ENCODE data around the gene ZNF274. TPM values are rescaled to one million over a fixed set of nuclear protein-coding genes. Genes with fewer than 3 reads are reported as not detected.

Gene ZNF274
- total RNA-seq: 19.2 and 23.0 TPM in 2 replicates

GRCh38 chr19:58182989-58183816 lies at the start of gene ZNF274:
TSS of gene ZNF274 (plus strand) at chr19:58183061. CDS start at chr19:58183966, 905 bp downstream.

GRCh38 chr19:58150328-58150921 lies 32.4 kb upstream of the ZNF274 start, which contains the start of gene ZNF329:
TSS of gene ZNF329 (minus strand) at chr19:58150789. CDS start at chr19:58129503, 21,286 bp downstream.

GRCh38 chr19:58228585-58229254 lies 45.9 kb downstream of the ZNF274 start, which contains the start of gene ZNF544:
TSS of gene ZNF544 (plus strand) at chr19:58228914. CDS start at chr19:58244024, 15,110 bp downstream.

Other genes with a start within 250 kb of the ZNF274 start
- gene ZNF418, start 247.7 kb upstream of the ZNF274 start, total RNA-seq: 2.4 and 5.5 TPM in 2 replicates
- gene ZNF256, start 235.4 kb upstream of the ZNF274 start, total RNA-seq: 4.7 and 5.5 TPM in 2 replicates
- gene C19orf18, start 208.5 kb upstream of the ZNF274 start, total RNA-seq: 0.13 TPM in 1 of 2 replicates, not detected in the other
- gene ZNF606, start 180.2 kb upstream of the ZNF274 start, total RNA-seq: 11.7 and 14.8 TPM in 2 replicates
- gene ZSCAN1, start 149.0 kb upstream of the ZNF274 start, total RNA-seq: not detected in 2 replicates
- gene ZNF135, start 123.8 kb upstream of the ZNF274 start, total RNA-seq: 0.14 and 0.80 TPM in 2 replicates
- 13.9 and 17.6 TPM in 2 replicates for gene ZSCAN18, start 84.8 kb upstream of the ZNF274 start, total RNA-seq
- 8.8 and 9.5 TPM in 2 replicates for gene ZNF329, start 32.3 kb upstream of the ZNF274 start, total RNA-seq
- 54.0 and 61.5 TPM in 2 replicates for gene ZNF544, start 45.9 kb downstream of the ZNF274 start, total RNA-seq
- 6.9 and 8.0 TPM in 2 replicates for gene ZNF8, start 95.9 kb downstream of the ZNF274 start, total RNA-seq
- 27.4 and 28.0 TPM in 2 replicates for gene ERVK3-1, start 122.3 kb downstream of the ZNF274 start, total RNA-seq
- 2.9 and 3.2 TPM in 2 replicates for gene ZSCAN22, start 143.9 kb downstream of the ZNF274 start, total RNA-seq
- 1.0 and 3.6 TPM in 2 replicates for gene A1BG, start 170.4 kb downstream of the ZNF274 start, total RNA-seq
- gene ZNF497, start 179.7 kb downstream of the ZNF274 start, total RNA-seq: 0.36 and 0.40 TPM in 2 replicates
- 0.57 and 1.2 TPM in 2 replicates for gene ZNF837, start 198.0 kb downstream of the ZNF274 start, total RNA-seq
- 1,068 and 1,110 TPM in 2 replicates for gene RPS5, start 204.2 kb downstream of the ZNF274 start, total RNA-seq
- gene RNF225, start 212.6 kb downstream of the ZNF274 start, total RNA-seq: 0.14 and 0.27 TPM in 2 replicates
- 10.0 and 14.0 TPM in 2 replicates for gene ZNF584, start 225.6 kb downstream of the ZNF274 start, total RNA-seq